Esophagus squamous epithelium (tissue), 5 donors: ENCODE results near the gene SCML1. TPM values are rescaled to one million over a fixed set of nuclear protein-coding genes. Genes with fewer than 3 reads are reported as not detected.

ENCODE experiments used
- DNase-seq: peaks from one replicate; lab custom pipeline; 2025; lab: John Stamatoyannopoulos, UW
- H3K27ac ChIP-seq, 4 donors: fragments of 200-600 bp; sonication (generic); one replicate each; pipeline ENCODE4 v1.5.1; 2016 to 2019; ENCODE audit warnings: mild to moderate bottlenecking in 1 of 4
- H3K27me3 ChIP-seq, 4 donors: fragments of 200-600 bp; sonication (generic); 1 replicate in 3 of 4; 2 replicates in 1 of 4; pipeline versions ENCODE4 v1.5.1 to v1.6.0; 2017 to 2021; ENCODE audit warnings: antibody characterized with exemption in 1 of 4
- H3K36me3 ChIP-seq, 3 donors: fragments of 200-600 bp; sonication (generic); one replicate each; pipeline ENCODE4 v1.5.1; 2016 to 2019
- H3K4me1 ChIP-seq, 3 donors: fragments of 200-600 bp; sonication (generic); one replicate each; pipeline ENCODE4 v1.5.1; 2017 to 2019
- H3K4me3 ChIP-seq, 4 donors: fragments of 200-600 bp; sonication (generic); 1 replicate in 3 of 4; 2 replicates in 1 of 4; pipeline ENCODE4 v1.5.1; 2016 to 2019; ENCODE audit warnings: mild to moderate bottlenecking in 2 of 4, moderate library complexity in 1 of 4
- H3K9me3 ChIP-seq, 3 donors: fragments of 200-600 bp; sonication (generic); one replicate each; pipeline ENCODE4 v1.5.1; 2016 to 2019
- CTCF ChIP-seq, 6 experiments: fragments of 450-650 bp in 4 of 6; fragments of 200-600 bp in 2 of 6; sonication (generic) in 2 of 6; IDR thresholded peaks; one replicate each; pipeline ENCODE4 v1.5.1; 2016 to 2019; ENCODE audit warnings: antibody characterized with exemption in 6 of 6, mild to moderate bottlenecking in 4 of 6, moderate library complexity in 4 of 6
- POLR2A ChIP-seq, 4 donors: fragments of 450-650 bp; IDR thresholded peaks; one replicate each; pipeline ENCODE4 v1.6.1; 2017; ENCODE audit warnings: antibody characterized with exemption in 4 of 4, mild to moderate bottlenecking in 4 of 4, moderate library complexity in 3 of 4
- WGBS, 2 donors: methylation state at CpG; one replicate each; pipeline ENCODE4 v1.1.5; 2018; 5-methylcytosine and 5-hydroxymethylcytosine counted together
- intact Hi-C: fragments of 100-400 bp; cut with DNase I; formaldehyde crosslinking; loops from one replicate; pipeline ENCODE4 v1.15.0; 2022
- total RNA-seq, 4 donors: library from RNA; depleted of rRNA; stranded (reverse); fragments of >200 nt; gene quantifications; one replicate each; pipeline ENCODE4 v1.1.0, GENCODE V29; 2016
- donor health status: DM: yes; HTN: yes; CAD: no.

SCML1 gene
- total RNA-seq, 4 donors from 2014 or later = 2.6 to 11.8 (median 7.5) TPM

GRCh38 chrX:17707731-17708130 is 29.6 kb upstream of the SCML1 start:
- H3K4me1 ChIP-seq = no peaks in the 10 kb centered on the region
- 30 to 54% methylated on average over 3 of the region's 3 CpGs for WGBS, 2 donors
- H3K9me3 ChIP-seq = no peaks in the 10 kb centered on the region
- H3K27me3 ChIP-seq = no peaks in the 10 kb centered on the region
- TF ChIP-seq CTCF (IDR thresholded peaks at IDR 0.05) (no peak), POLR2A (IDR thresholded peaks at IDR 0.05) (no peak)
- H3K27ac ChIP-seq = no peak overlapping the region
- no peak for DNase-seq
- no peak overlapping the region for H3K4me3 ChIP-seq
- H3K36me3 ChIP-seq = no peaks in the 10 kb centered on the region
- intact Hi-C loops = no loop called here

DNA sequence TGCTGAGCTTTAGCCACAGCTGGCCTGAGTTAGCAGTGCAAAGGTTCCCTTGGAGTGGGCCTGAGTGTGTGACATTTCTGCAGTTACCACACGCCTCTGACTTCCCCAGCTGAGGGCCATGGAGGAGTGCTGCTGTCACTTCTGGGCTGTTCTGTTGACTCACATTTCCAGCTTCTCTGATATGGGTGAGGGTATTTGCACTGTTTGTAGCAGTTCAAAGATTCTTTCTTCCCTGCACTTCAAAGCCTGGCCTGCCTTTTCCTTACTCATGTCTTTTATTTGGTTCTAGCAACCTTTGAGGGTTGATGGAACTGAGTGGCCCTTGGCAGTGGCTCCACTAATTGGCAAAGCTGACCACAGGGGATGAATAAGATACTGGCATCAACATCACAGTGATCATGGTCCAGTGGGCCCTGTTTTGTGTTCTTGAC is 26.4 kb upstream of the SCML1 start:
- intact Hi-C loops = no loop called here
- 58% methylated on average over 1 of the region's 1 CpG; no CpG with 5 or more reads in 1 of the 2 donors for WGBS, 2 donors
- no peak for DNase-seq
- H3K27ac ChIP-seq = no peak overlapping the region
- no peaks in the 10 kb centered on the region for H3K9me3 ChIP-seq
- no peaks in the 10 kb centered on the region for H3K4me1 ChIP-seq
- H3K27me3 ChIP-seq = no peaks in the 10 kb centered on the region
- TF ChIP-seq CTCF (IDR thresholded peaks at IDR 0.05) (no peak), POLR2A (IDR thresholded peaks at IDR 0.05) (no peak)
- H3K36me3 ChIP-seq = no peaks in the 10 kb centered on the region
- no peak overlapping the region for H3K4me3 ChIP-seq

- Histone ChIP-seq H3K27ac (no peak overlapping the region), H3K9me3 (no peaks in the 10 kb centered on the region), H3K4me3 (no peak overlapping the region), H3K27me3 (no peaks in the 10 kb centered on the region), H3K36me3 (no peaks in the 10 kb centered on the region), H3K4me1 (no peaks in the 10 kb centered on the region)
- DNase-seq = no peak
- intact Hi-C loops = no loop called here
- no peak for TF ChIP-seq CTCF (IDR thresholded peaks at IDR 0.05)
- no peak for TF ChIP-seq POLR2A (IDR thresholded peaks at IDR 0.05)
- WGBS, 2 donors = 28 to 73% methylated on average over 1 to 2 of the region's 2 CpGs
Observed at GRCh38 chrX:17713288-17713687, 24.0 kb upstream of the SCML1 start.

DNA sequence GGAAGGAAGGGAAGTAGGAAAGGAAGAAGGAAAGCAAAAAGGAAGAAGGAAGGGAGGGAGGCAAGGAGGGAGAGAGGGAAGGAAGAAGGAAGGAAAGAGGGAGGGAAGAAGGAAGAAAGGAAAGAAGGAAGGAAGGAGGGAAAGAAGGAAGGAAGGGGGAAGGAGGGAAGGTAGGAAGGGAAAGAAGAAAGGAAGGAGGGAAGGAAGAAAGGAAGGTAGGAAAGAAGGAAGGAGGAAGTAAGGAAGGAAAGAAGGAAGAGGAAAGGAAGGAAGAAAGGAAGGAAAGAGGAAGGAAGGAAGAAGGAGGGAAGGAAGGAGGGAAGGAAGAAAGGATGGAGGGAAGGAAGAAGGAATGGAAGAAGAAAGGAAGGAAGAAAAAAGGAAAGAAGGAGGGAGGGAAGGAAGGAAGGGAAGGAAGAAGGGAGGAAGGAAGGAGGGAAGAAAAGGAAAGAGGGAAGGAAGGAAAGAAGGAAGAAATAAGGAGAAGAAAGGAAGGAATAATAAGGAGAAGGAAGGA is 18.6 kb upstream of the SCML1 start:
- no peaks in the 10 kb centered on the region for H3K36me3 ChIP-seq
- H3K27me3 ChIP-seq = no peaks in the 10 kb centered on the region
- no peak overlapping the region for H3K4me3 ChIP-seq
- TF ChIP-seq POLR2A (IDR thresholded peaks at IDR 0.05) (no peak), CTCF (IDR thresholded peaks at IDR 0.05) (no peak)
- no peaks in the 10 kb centered on the region for H3K4me1 ChIP-seq
- DNase-seq = no peak
- H3K27ac ChIP-seq = no peak overlapping the region
- no peaks in the 10 kb centered on the region for H3K9me3 ChIP-seq
- intact Hi-C loops = no loop called here

DNA sequence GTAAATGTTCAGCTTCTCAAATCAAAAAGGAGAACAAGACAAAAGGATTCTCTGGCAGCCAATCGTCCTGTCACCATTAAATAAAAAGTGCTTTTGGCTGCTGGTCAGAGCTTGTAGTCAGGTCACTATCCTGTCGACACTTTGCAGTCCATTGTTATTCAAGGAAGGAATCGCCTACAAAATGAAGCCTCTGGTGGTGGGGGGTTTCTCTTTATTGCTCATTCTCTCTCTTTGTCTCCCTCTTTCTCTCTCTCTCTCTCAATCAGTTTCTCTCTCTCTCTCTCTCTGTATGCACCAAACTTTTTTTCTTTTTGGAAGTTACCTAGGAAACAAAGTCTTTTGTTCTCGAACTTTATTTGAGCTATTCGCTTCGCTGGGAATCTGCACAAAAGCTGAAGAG is 17.6 kb upstream of the SCML1 start:
- no peaks in the 10 kb centered on the region for H3K36me3 ChIP-seq
- DNase-seq = no peak
- no peaks in the 10 kb centered on the region for H3K4me1 ChIP-seq
- H3K27ac ChIP-seq = no peak overlapping the region
- intact Hi-C loops = no loop called here
- no peaks in the 10 kb centered on the region for H3K9me3 ChIP-seq
- 58 to 86% methylated on average over 6 of the region's 6 CpGs for WGBS, 2 donors
- H3K27me3 ChIP-seq = no peaks in the 10 kb centered on the region
- no peak for TF ChIP-seq CTCF (IDR thresholded peaks at IDR 0.05)
- no peak overlapping the region for H3K4me3 ChIP-seq
